Uterus (tissue), 4 donors: Measurements from ENCODE around the gene CTDSPL2. TPM values are rescaled to one million over a fixed set of nuclear protein-coding genes. Genes with fewer than 3 reads are reported as not detected.

Source experiments
- DNase-seq, 2 donors: peaks; one replicate each; pipeline ENCODE4 v3.0.0-alpha.2; 2019 to 2020
- H3K27ac ChIP-seq, 2 donors: fragments of 200-600 bp; sonication (generic); 1 replicate in 1 of 2; 2 replicates in 1 of 2; pipeline ENCODE4 v1.5.1; 2016 to 2018
- H3K27me3 ChIP-seq, 2 donors: fragments of 200-600 bp; sonication (generic); one replicate each; pipeline ENCODE4 v1.5.1; 2018 to 2019; ENCODE audit warnings: control low read depth in 1 of 2
- H3K36me3 ChIP-seq, 2 donors: fragments of 200-600 bp; sonication (generic); one replicate each; pipeline ENCODE4 v1.5.1; 2019; ENCODE audit warnings: control low read depth in 1 of 2
- H3K4me1 ChIP-seq, 2 donors: fragments of 200-600 bp; sonication (generic); one replicate each; pipeline ENCODE4 v1.5.1; 2018 to 2019; ENCODE audit warnings: control low read depth in 1 of 2
- H3K4me3 ChIP-seq, 2 donors: fragments of 200-600 bp; sonication (generic); 1 replicate in 1 of 2; 2 replicates in 1 of 2; pipeline ENCODE4 v1.5.1; 2018 to 2019; ENCODE audit warnings: mild to moderate bottlenecking in 1 of 2
- H3K9me3 ChIP-seq, 2 donors: fragments of 200-600 bp; sonication (generic); one replicate each; pipeline ENCODE4 v1.5.1; 2019; ENCODE audit warnings: control low read depth in 1 of 2
- POLR2A ChIP-seq, 2 donors: fragments of 450-650 bp; IDR thresholded peaks; one replicate each; pipeline ENCODE4 v1.6.1; 2016; ENCODE audit warnings: antibody characterized with exemption in 2 of 2, mild to moderate bottlenecking in 1 of 2, moderate library complexity in 1 of 2
- intact Hi-C: fragments of 100-400 bp; cut with DNase I; formaldehyde crosslinking; loops from one replicate; pipeline ENCODE4 v1.15.1; 2023; ENCODE audit warnings: low total_unique reads
- total RNA-seq, 4 donors: library from RNA; depleted of rRNA in 3 of 4; stranded (reverse); fragments of >200 nt in 3 of 4; gene quantifications; one replicate each; pipeline versions ENCODE4 v1.1.0 to v1.2.4, GENCODE V29; 2014 to 2023
- TF ChIP-seq, protein P1 (sequence below), 4 experiments: fragments of 200-600 bp in 2 of 4; fragments of 450-650 bp in 2 of 4; sonication (generic) in 2 of 4; IDR thresholded peaks; one replicate each; pipeline ENCODE4 v1.5.1; 2016 to 2019; ENCODE audit warnings: antibody characterized with exemption in 4 of 4, mild to moderate bottlenecking in 2 of 4, moderate library complexity in 1 of 4
- donor health status: DM: yes; HTN: yes; CAD: no.

Gene CTDSPL2
- total RNA-seq, 4 donors from 2014 or later, result 29.7 to 195 (median 63.9) TPM

DNA sequence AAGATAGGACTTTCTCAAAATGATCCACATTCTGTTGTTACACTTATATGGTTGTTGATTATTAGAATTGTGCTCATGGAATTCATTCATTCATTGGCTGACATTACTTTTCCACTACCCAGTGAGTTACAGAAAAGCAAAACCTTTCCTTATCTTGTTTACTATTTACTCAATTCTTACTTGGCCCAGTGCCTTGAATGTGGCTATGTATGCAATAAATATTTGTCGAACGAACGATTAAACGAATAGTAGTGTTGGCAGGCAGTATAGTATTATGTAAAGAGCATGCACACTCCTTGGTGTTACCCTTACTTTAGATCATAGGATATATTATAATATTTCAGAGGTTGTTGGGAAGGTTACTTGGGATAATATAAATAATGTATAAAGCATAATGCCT is 31.0 kb downstream of the CTDSPL2 start:
- Histone ChIP-seq H3K4me3 (no peak overlapping the region), H3K27me3 (no peaks in the 10 kb centered on the region), H3K9me3 (no peaks in the 10 kb centered on the region), H3K27ac (no peak overlapping the region), H3K36me3 (no peaks in the 10 kb centered on the region), H3K4me1 (no peaks in the 10 kb centered on the region)
- TF ChIP-seq, protein P1, sequence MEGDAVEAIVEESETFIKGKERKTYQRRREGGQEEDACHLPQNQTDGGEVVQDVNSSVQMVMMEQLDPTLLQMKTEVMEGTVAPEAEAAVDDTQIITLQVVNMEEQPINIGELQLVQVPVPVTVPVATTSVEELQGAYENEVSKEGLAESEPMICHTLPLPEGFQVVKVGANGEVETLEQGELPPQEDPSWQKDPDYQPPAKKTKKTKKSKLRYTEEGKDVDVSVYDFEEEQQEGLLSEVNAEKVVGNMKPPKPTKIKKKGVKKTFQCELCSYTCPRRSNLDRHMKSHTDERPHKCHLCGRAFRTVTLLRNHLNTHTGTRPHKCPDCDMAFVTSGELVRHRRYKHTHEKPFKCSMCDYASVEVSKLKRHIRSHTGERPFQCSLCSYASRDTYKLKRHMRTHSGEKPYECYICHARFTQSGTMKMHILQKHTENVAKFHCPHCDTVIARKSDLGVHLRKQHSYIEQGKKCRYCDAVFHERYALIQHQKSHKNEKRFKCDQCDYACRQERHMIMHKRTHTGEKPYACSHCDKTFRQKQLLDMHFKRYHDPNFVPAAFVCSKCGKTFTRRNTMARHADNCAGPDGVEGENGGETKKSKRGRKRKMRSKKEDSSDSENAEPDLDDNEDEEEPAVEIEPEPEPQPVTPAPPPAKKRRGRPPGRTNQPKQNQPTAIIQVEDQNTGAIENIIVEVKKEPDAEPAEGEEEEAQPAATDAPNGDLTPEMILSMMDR (IDR thresholded peaks at IDR 0.05), result no peak
- no peak for TF ChIP-seq POLR2A (IDR thresholded peaks at IDR 0.05)
- intact Hi-C loops, result no loop called here
- DNase-seq, result no peak

DNA sequence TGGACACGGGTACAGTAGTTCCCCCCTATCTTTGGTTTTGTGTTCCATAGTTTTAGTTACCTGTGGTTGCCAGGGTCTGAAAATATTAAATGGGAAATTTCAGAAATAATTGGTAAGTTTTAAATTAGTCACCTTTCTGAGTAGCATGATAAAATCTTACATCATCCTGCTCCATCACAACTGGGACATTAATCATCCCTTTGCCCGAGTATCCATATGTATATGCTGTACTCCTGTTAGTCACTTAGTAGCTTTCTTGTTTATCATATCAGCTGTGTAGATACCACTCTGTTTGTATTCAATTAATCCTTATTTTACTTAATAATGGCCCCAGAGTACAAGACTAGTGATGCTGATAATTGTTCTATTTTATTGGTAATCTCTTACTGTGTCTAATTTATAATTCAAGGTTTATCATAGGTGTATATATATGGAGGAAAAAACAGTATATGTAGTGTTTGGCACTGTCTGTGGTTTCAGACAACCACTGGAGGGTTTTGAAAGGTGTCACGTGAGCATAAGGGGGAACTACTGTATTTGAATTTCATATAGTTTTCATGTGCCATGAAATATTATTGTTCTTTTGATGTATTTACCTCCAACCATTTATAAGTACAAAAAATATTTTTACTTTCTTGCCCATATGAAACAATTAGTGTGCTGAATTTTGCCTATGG is 41.4 kb downstream of the CTDSPL2 start:
- DNase-seq, result no peak
- H3K4me1 ChIP-seq, result no peaks in the 10 kb centered on the region
- no peak overlapping the region for H3K27ac ChIP-seq
- no peaks in the 10 kb centered on the region for H3K9me3 ChIP-seq
- no peaks in the 10 kb centered on the region for H3K27me3 ChIP-seq
- no peak overlapping the region for H3K4me3 ChIP-seq
- TF ChIP-seq, protein P1 (IDR thresholded peaks at IDR 0.05), result no peak
- no peak for TF ChIP-seq POLR2A (IDR thresholded peaks at IDR 0.05)
- intact Hi-C loops, result no loop called here
- H3K36me3 ChIP-seq, result no peaks in the 10 kb centered on the region

DNA sequence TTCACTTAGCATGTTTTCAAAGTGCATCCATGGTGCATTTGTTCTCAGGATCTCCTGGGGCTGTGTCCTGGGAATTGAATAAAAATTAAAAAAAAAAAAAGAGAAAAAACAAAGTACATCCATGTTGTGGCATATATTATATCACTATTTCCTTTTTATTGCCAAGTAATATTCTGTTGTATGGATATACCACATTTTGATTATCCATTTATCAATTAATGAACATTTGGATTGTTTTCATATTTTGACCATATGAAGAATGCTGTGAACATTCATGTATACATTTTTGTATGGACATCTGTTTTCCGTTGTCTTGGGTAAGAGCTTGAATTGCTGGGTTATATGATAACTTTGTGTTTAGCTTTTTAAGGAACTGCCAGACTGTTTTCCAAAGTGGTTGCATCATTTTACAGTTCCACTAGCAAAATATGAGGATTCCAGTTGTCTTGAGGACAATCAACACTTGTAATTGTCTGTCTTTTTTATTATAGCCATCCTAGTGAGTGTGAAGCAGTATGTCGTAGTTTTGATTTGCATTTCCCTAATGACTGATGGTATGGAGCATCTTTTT is 44.5 kb downstream of the CTDSPL2 start:
- no peaks in the 10 kb centered on the region for H3K36me3 ChIP-seq
- TF ChIP-seq, protein P1 (IDR thresholded peaks at IDR 0.05), result no peak
- no peak for TF ChIP-seq POLR2A (IDR thresholded peaks at IDR 0.05)

DNA sequence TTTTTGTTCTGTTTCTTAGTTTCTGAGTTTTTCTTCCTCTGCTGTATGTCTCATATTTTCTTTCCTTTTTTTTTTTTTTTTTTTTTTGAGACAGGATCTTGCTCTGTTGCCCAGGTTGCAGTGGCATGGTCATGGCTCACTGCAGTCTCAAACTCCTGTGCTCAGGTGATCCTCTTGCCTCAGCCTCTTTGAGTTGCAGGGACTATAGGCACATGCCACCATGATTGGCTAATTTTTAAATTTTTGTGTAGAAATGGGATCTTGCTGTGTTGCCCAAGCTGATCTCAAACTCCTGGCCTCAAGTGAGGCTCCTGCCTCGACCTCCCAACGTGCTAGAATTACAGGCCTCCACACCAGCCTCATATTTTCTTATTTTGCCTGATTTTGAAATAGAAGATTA is 51.9 kb downstream of the CTDSPL2 start:
- TF ChIP-seq POLR2A (IDR thresholded peaks at IDR 0.05), result no peak
- TF ChIP-seq, protein P1 (IDR thresholded peaks at IDR 0.05), result no peak
- no peaks in the 10 kb centered on the region for H3K4me1 ChIP-seq
- DNase-seq, result no peak
- H3K9me3 ChIP-seq, result no peaks in the 10 kb centered on the region
- intact Hi-C loops, result no loop called here
- no peaks in the 10 kb centered on the region for H3K36me3 ChIP-seq
- H3K4me3 ChIP-seq, result no peak overlapping the region
- H3K27me3 ChIP-seq, result no peaks in the 10 kb centered on the region
- no peak overlapping the region for H3K27ac ChIP-seq

More for the DNA sequence above, 44.5 kb downstream of the CTDSPL2 start:
- DNase-seq, result no peak
- Histone ChIP-seq H3K4me1 (no peaks in the 10 kb centered on the region), H3K4me3 (no peak overlapping the region), H3K9me3 (no peaks in the 10 kb centered on the region), H3K27me3 (no peaks in the 10 kb centered on the region), H3K27ac (no peak overlapping the region)
- intact Hi-C loops, result no loop called here

DNA sequence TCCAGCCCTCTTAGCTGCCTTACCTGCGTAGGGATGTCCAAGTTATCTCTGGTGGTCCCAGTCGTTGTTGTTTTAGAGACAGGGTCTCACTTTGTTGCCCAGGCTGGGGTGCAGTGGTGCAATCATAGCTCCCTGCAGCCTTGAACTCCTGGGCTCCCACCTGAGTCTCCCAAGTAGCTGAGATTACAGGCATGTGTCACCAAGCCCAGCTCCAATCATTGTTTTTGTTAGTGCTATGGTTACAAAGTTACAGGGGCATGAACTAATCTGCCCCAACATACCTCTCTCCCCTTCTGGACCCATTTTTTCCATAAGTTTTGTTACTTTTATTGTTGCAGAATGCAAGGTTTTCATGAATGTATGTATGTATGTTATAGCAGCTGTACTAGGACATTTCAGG is 54.7 kb downstream of the CTDSPL2 start:
- Histone ChIP-seq H3K27me3 (no peaks in the 10 kb centered on the region), H3K4me1 (no peaks in the 10 kb centered on the region), H3K36me3 (no peaks in the 10 kb centered on the region), H3K4me3 (no peak overlapping the region), H3K9me3 (no peaks in the 10 kb centered on the region), H3K27ac (no peak overlapping the region)
- no peak for TF ChIP-seq POLR2A (IDR thresholded peaks at IDR 0.05)
- TF ChIP-seq, protein P1 (IDR thresholded peaks at IDR 0.05), result no peak
- no peak for DNase-seq
- intact Hi-C loops, result no loop called here
